IPS DF 6.9 (cell line): Measurements from ENCODE around the gene TMEM247.

Experiments
- DNase-seq: peaks from one replicate; pipeline ENCODE4 v3.0.0-alpha.2; 2013; ENCODE audit warnings: low read depth, low spot score
- H3K27ac ChIP-seq: one replicate; pipeline ENCODE4 v1.5.1; 2013; ENCODE audit warnings: low read length, control low read depth
- H3K27me3 ChIP-seq: 2 replicates; pipeline ENCODE4 v1.6.1; 2013; ENCODE audit warnings: mild to moderate bottlenecking, low read length; ENCODE audit not compliant: control insufficient read depth, insufficient read depth
- H3K36me3 ChIP-seq: 2 replicates; pipeline ENCODE4 v1.6.1; 2013; ENCODE audit warnings: low read length; ENCODE audit not compliant: control insufficient read depth, insufficient read depth
- H3K4me1 ChIP-seq: 2 replicates; pipeline ENCODE4 v1.6.1; 2013; ENCODE audit warnings: low read length; ENCODE audit not compliant: control insufficient read depth, insufficient read depth
- H3K4me3 ChIP-seq: 2 replicates; pipeline ENCODE4 v1.5.1; 2013; ENCODE audit warnings: mild to moderate bottlenecking, low read length
- H3K9me3 ChIP-seq: 2 replicates; pipeline ENCODE4 v1.6.1; 2013; ENCODE audit warnings: low read length, inconsistent platforms; ENCODE audit not compliant: control insufficient read depth, insufficient read depth
- WGBS: extraction: QIAGEN DNeasy Blood & Tissue Kit; methylation state at CpG from one replicate; pipeline ENCODE4 v1.1.7; 2013; ENCODE audit warnings: mixed read lengths, missing lambda C conversion rate; ENCODE audit not compliant: insufficient read length, insufficient coverage; 5-methylcytosine and 5-hydroxymethylcytosine counted together

The TMEM247 gene

DNA sequence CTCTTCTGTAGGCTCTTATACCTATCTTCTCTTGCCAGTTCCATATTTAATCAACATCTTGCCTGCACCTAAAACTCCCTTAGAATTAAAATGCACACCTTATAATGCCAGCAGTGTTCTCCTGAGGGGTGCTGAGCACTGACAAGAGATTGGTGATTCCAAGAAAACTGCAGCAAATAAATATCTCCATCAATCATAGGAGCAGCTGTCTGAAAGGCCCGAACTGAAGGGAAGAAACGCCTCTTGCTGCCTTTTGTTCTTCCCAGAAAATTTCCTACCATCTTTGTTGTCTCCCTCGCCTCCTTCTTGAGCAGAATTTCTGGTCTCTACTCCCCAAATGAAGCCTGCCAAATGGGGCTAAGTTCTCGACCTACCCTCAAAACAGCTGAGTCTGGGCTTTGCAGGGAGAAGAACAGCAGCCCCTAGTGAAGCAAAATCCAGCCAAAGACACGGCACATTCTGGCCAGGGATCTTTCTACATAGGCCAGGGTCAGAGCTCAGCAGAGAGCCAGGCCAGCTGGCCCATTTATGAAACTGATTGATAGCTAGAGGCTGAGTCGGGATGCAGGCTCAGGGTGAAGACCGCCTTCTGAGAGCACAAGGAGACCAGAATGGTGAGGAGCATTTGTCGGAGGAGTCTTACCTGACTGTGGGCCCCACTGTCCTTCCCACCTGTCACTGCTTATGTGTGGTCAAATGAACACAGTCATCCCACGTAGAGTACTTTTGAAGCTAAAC is 20.4 kb upstream of the TMEM247 start:
- no peaks in the 10 kb centered on the region for H3K27me3 ChIP-seq
- no peaks in the 10 kb centered on the region for H3K36me3 ChIP-seq
- H3K4me1 ChIP-seq = 0 out of 2 replicates have a peak, but pooled peaks cover 1% of the 10 kb centered on the region
- H3K27ac ChIP-seq = no peak overlapping the region
- WGBS = no CpG with 5 or more reads among the region's 9 CpGs
- no peaks in the 10 kb centered on the region for H3K9me3 ChIP-seq
- DNase-seq = no peak
- H3K4me3 ChIP-seq = no peak overlapping the region

GRCh38 chr2:46459694-46460093 is 19.7 kb upstream of the TMEM247 start:
- H3K36me3 ChIP-seq = no peaks in the 10 kb centered on the region
- WGBS = no CpG with 5 or more reads among the region's 5 CpGs
- H3K27me3 ChIP-seq = no peaks in the 10 kb centered on the region
- H3K4me3 ChIP-seq = no peak overlapping the region
- H3K9me3 ChIP-seq = no peaks in the 10 kb centered on the region
- 0 out of 2 replicates have a peak, but pooled peaks cover 1% of the 10 kb centered on the region for H3K4me1 ChIP-seq
- no peak for DNase-seq
- H3K27ac ChIP-seq = no peak overlapping the region

GRCh38 chr2:46460241-46460921 is 19.0 kb upstream of the TMEM247 start:
- H3K4me1 ChIP-seq = 0 out of 2 replicates have a peak, but pooled peaks cover 1% of the 10 kb centered on the region
- H3K9me3 ChIP-seq = no peaks in the 10 kb centered on the region
- no peak for DNase-seq
- H3K27me3 ChIP-seq = no peaks in the 10 kb centered on the region
- WGBS = no CpG with 5 or more reads among the region's 16 CpGs
- no peak overlapping the region for H3K27ac ChIP-seq
- H3K36me3 ChIP-seq = no peaks in the 10 kb centered on the region
- H3K4me3 ChIP-seq = no peak overlapping the region

DNA sequence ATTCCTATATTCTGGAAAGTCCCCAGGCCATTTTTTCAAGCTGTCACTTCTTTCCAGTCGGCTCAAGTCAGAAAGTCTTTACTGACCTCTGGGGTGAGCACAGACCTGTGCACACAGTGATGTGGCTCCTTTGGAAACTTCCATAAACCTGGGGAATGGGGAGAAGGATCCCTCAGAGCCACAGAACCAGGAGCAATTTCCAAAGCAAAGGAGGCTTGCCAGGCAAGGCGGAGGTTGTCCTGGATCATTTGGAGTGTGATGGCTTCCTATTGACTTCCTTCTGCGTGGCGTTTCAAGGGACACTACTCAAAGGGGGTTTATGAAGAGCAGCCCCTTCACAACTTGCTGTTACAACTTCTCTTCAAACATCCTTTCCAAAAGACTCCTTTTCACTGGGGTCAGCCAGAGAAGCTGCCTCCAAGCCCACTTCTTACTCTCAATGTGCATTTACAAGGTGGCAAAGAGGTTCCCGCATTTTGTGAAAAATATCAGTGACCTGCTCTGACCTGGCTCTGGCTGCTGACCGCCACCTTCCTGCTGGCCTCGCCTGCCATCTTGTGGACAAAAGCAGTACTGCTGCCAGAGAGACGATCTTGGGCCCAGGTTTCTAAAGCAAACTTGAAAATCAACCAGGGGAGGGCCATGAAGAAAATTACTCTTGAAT is 18.2 kb upstream of the TMEM247 start:
- H3K36me3 ChIP-seq = no peaks in the 10 kb centered on the region
- no peaks in the 10 kb centered on the region for H3K27me3 ChIP-seq
- no peak overlapping the region for H3K27ac ChIP-seq
- no peaks in the 10 kb centered on the region for H3K9me3 ChIP-seq
- DNase-seq = peak; percentile 16
- 0 out of 2 replicates have a peak, but pooled peaks cover 1% of the 10 kb centered on the region for H3K4me1 ChIP-seq
- no CpG with 5 or more reads among the region's 8 CpGs for WGBS
- no peak overlapping the region for H3K4me3 ChIP-seq

GRCh38 chr2:46461709-46462171 is 17.6 kb upstream of the TMEM247 start:
- H3K27ac ChIP-seq = no peak overlapping the region
- no peak for DNase-seq

GRCh38 chr2:46462936-46463335 is 16.4 kb upstream of the TMEM247 start:
- H3K4me1 ChIP-seq = 0 out of 2 replicates have a peak, but pooled peaks cover 1% of the 10 kb centered on the region
- H3K36me3 ChIP-seq = no peaks in the 10 kb centered on the region
- no CpG with 5 or more reads among the region's 3 CpGs for WGBS
- H3K4me3 ChIP-seq = no peak overlapping the region
- no peaks in the 10 kb centered on the region for H3K27me3 ChIP-seq
- no peak overlapping the region for H3K27ac ChIP-seq
- DNase-seq = no peak
- H3K9me3 ChIP-seq = no peaks in the 10 kb centered on the region

More at GRCh38 chr2:46461709-46462171, 17.6 kb upstream of the TMEM247 start:
- no peaks in the 10 kb centered on the region for H3K27me3 ChIP-seq
- no peaks in the 10 kb centered on the region for H3K9me3 ChIP-seq
- 0 out of 2 replicates have a peak, but pooled peaks cover 1% of the 10 kb centered on the region for H3K4me1 ChIP-seq
- no peaks in the 10 kb centered on the region for H3K36me3 ChIP-seq
- H3K4me3 ChIP-seq = no peak overlapping the region
- no CpG with 5 or more reads among the region's 7 CpGs for WGBS

GRCh38 chr2:46469116-46469515 is 10.2 kb upstream of the TMEM247 start:
- no CpG with 5 or more reads among the region's 6 CpGs for WGBS
- no peak overlapping the region for H3K27ac ChIP-seq

DNA sequence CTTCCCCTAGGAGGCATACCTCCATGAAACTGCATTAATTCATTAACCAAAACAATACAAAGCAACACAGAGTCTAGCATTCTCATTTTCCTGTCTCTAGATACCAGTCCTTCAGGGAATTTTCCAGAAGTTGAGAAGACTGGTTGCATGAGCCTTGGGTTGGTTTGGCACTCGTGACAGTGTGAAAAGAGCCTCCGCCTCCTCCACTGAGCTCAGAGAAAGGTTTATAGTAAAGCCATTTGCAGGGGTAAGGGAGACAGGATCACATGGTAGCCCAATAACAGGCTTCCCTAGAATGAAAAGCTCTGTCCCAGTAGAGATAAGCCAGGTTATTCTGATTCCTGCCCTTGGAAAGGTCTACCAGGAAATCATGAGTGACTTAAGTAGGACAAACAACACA is 9.7 kb upstream of the TMEM247 start:
- Histone ChIP-seq H3K36me3 (no peaks in the 10 kb centered on the region), H3K27me3 (no peaks in the 10 kb centered on the region), H3K9me3 (no peaks in the 10 kb centered on the region), H3K4me1 (no peaks in the 10 kb centered on the region), H3K4me3 (no peak overlapping the region), H3K27ac (no peak overlapping the region)
- WGBS = no CpG with 5 or more reads among the region's 2 CpGs
- DNase-seq = no peak

More at GRCh38 chr2:46469116-46469515, 10.2 kb upstream of the TMEM247 start:
- H3K4me1 ChIP-seq = no peaks in the 10 kb centered on the region
- H3K36me3 ChIP-seq = no peaks in the 10 kb centered on the region
- no peaks in the 10 kb centered on the region for H3K27me3 ChIP-seq
- H3K9me3 ChIP-seq = no peaks in the 10 kb centered on the region
- H3K4me3 ChIP-seq = no peak overlapping the region
- DNase-seq = no peak

GRCh38 chr2:46470114-46470628 is 9.2 kb upstream of the TMEM247 start:
- no peaks in the 10 kb centered on the region for H3K9me3 ChIP-seq
- 100% methylated on average over 1 of the region's 7 CpGs for WGBS
- no peaks in the 10 kb centered on the region for H3K4me1 ChIP-seq
- H3K27me3 ChIP-seq = no peaks in the 10 kb centered on the region
- no peaks in the 10 kb centered on the region for H3K36me3 ChIP-seq
- H3K4me3 ChIP-seq = no peak overlapping the region
- no peak for DNase-seq
- H3K27ac ChIP-seq = no peak overlapping the region

DNA sequence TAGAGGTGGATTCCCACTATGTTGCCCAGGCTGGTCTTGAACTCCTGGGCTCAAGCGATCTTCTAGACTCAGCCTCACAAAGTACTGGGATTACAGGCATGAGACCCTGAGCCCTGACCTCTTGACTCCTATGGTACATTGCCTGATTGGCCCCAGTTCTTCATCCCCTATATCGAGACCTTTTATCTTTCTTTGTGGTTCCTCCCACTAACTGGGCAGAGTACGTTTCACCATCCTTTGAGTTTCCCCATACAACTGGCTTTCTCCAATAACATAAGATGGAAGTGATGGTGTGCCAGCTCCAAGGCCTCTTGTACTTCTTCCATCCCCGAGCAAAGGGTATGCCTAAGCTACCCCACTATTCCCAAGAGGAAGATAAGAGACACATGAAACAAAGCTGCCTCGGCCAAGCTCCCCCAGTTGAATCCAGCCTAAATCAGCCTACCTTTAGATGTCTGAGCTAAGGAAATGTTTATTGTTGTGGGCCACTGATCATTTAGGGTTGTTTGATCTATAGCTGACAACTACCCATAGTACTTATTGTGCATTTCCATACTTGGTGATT is 8.3 kb upstream of the TMEM247 start:
- DNase-seq = no peak
- Histone ChIP-seq H3K36me3 (no peaks in the 10 kb centered on the region), H3K4me1 (no peaks in the 10 kb centered on the region), H3K4me3 (no peak overlapping the region), H3K27me3 (no peaks in the 10 kb centered on the region), H3K9me3 (no peaks in the 10 kb centered on the region), H3K27ac (no peak overlapping the region)
- no CpG with 5 or more reads among the region's 5 CpGs for WGBS
